ENCODE data around the gene TRAF3.
A peak's percentile ranks its signal among the peaks of the same experiment; 100 is the strongest.
"Not testable (repeated sequence)": the region's sequence is repeated elsewhere in the genome, so short reads cannot be mapped to it uniquely, and the experiment has no call there.

The TRAF3 gene

GRCh38 chr14:102752239-102752847 is 24.9 kb upstream of the TRAF3 start:
- no peak for DNase-seq

GRCh38 chr14:102754370-102755262 is 22.6 kb upstream of the TRAF3 start:
- no peak for DNase-seq

DNA sequence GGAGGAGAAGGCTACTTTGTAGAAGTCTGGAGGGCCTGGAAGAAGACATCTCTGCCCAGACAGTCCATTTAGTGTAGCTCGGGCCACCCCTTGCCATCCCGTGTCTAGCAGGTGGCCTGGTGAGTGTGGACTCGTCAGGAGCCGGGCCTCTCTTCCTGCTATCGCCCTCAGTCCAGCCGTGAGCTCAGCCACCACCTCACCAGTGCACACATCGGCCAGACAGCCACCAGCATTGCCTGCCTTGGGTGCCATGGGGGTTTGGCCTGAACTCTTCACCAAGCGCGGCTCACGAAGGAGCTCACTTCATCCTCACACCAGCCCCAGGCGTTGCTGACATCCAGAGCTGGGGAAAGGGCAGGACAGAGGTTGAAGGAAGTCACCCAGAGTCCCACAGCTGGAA is 19.6 kb upstream of the TRAF3 start:
- DNase-seq, result no peak

GRCh38 chr14:102758087-102758486 is 19.2 kb upstream of the TRAF3 start:
- no peak for DNase-seq

DNA sequence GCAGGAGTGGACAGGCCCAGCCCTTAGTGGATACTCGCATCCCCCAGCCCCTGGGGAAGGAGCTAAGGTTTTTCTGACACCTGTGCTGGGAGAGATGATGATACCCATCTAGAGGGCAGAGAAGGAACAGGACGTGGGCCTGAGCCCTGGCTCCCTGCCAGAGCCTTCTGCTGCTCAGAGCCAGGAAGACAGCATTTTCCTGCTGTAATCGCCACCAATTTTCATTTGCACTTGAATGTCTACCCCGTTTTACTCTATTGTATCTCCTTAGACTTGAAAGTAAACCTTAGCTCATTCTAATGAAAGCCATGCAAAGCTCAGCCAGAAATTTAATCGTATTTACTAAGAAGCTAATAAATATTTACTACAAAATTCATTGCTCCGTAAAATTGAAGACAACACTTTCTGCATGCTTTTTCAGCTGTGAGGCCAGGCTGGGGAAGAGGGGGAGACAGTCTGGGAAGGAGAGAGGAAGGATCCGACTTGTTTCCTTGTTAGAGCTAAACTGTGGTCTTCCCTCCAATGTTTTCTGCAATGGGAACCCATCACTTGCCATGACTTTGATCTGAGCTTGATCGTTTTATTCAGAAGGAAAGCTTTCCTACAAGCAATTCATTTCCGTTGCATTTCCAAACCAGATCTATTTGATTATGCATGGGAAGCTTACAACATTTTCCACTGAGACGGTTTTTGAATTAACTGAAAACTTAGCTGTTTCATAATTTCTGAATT is 17.6 kb upstream of the TRAF3 start:
- no peak for DNase-seq

- DNase-seq, result no peak
Measured at GRCh38 chr14:102760496-102761193, 16.6 kb upstream of the TRAF3 start.

DNA sequence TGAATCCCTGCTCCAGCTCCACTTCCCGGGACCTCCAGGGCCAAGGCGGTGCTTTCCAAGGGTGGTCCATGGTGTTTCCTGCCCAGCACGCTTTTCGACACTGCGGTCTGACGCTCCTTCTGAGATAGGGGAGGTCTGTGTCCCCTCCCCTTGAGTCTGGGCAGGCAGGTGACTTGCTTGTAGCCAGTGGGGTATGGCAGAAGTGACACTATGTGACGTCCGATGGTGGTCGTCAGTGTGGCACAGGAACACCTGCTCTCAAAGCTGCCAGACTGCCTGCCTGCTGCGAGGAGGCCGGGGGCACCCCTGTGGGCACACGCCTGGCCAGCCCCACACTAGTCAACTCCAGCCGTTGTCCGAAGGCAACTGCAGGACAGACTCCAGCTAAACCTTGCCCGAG is 16.0 kb upstream of the TRAF3 start:
- DNase-seq, result no peak

- no peak for DNase-seq
Measured at GRCh38 chr14:102764220-102764671, 13.0 kb upstream of the TRAF3 start.

GRCh38 chr14:102765770-102766169 is 11.5 kb upstream of the TRAF3 start:
- DNase-seq, result not testable (repeated sequence)

- peak; percentile 76 to 77 for DNase-seq
Measured at GRCh38 chr14:102768223-102769048, 8.8 kb upstream of the TRAF3 start.

DNA sequence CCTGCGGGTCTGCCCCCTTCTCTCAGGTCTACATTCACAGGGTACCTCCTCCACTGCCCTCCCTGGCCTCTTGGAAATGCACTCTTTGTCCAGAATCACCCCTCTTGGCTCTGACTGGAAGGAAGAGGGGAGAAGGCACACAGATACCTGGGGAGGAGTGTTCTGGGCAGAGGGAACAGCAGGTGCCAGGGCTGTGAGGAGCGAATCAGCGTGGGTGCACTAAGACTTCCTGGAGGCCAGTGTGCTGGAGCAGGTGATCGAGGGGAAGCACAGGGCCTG is 8.3 kb upstream of the TRAF3 start:
- DNase-seq, result no peak

- no peak for DNase-seq
Measured at GRCh38 chr14:102770147-102771123, 6.8 kb upstream of the TRAF3 start.

DNA sequence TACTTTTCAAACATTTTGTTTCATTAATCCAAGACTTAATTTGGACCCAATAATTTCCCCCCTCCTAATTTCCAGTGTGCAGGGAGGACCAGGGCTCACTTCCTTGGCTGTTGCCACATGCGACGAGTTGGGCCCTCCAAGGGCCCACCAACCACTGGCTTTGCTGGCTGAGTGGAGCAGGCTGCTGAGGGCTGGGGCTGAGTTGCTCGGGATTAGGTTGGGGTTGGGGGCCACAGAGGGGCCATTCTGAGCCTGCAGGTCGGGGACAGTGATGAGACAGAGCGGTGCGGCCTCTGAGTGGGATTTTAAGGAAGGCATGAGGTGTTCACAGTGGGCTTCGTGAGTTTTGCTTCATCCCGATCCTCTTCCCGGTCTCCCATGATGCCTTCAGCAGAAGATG is 6.1 kb upstream of the TRAF3 start:
- DNase-seq, result no peak

- DNase-seq, result no peak
Measured at GRCh38 chr14:102772781-102773570, 4.3 kb upstream of the TRAF3 start.

- DNase-seq, result peak; percentile 69 to 71
Measured at GRCh38 chr14:102774391-102775153, 2.7 kb upstream of the TRAF3 start.

DNA sequence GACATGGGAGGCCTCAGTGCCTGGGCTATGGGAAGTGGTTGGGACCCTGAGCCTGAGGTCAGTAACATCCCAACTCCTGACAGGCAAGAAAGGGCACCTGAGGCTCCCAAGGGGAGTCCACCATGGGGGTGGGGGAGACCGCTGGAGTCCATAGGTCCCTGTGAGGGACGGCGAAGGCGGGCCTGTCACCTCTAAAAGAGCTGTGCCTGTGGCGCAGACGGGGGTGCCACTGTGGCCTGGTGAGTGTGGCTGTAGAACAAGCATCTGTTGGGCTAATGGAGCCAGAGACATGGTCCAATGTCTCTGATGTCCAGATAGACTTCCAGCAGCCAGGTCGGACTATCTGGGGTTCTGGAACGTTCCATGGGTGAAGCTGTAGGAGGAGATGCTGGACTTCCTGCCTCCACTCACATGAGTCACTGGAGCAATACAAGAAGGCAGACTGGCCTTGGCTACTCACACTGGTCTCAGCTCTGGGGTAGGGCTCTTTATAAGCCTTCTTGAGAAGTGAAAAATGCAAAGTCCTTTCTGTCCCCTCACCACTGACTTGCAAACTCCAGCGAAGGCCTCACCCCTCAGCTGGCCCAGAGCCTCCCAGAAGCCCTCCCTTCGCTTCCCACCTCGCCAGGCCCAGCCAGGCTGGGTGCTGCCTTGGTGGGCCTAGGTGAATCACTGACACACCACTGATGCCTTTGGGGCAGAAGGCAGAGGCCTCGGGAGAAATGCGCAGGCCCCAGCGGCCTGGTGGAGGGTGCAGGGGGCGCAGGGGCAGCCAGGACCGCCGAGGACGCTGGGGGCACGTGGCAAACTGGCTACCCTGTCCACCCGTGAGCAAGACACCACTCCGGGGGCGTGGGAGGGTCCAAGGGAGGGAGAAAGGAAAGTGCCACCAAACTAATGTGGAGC is 1.1 kb upstream of the TRAF3 start:
- peak in 1 of 2 experiments; percentile 4 for DNase-seq

GRCh38 chr14:102777711-102778337 is 575 bp downstream of the TRAF3 start:
- no peak for DNase-seq

Measured in AML-193 (cell line).